A549 treated with CpdA at 1 μM for 4 hours (cell line): ENCODE measurements around the gene PPARG. TPM values are rescaled to one million over a fixed set of nuclear protein-coding genes. Genes with fewer than 3 reads are reported as not detected.

ENCODE experiments used
- total RNA-seq: library from RNA; stranded (reverse); fragments of 200-300 nt; extraction: Qiagen RNA extraction; gene quantifications from 5 replicates; pipeline ENCODE4 v1.2.3, GENCODE V29; 2022; ENCODE audit warnings: low read depth

PPARG gene
- 38.4 to 42.6 TPM (median 41.7 TPM) in 5 replicates for total RNA-seq

DNA sequence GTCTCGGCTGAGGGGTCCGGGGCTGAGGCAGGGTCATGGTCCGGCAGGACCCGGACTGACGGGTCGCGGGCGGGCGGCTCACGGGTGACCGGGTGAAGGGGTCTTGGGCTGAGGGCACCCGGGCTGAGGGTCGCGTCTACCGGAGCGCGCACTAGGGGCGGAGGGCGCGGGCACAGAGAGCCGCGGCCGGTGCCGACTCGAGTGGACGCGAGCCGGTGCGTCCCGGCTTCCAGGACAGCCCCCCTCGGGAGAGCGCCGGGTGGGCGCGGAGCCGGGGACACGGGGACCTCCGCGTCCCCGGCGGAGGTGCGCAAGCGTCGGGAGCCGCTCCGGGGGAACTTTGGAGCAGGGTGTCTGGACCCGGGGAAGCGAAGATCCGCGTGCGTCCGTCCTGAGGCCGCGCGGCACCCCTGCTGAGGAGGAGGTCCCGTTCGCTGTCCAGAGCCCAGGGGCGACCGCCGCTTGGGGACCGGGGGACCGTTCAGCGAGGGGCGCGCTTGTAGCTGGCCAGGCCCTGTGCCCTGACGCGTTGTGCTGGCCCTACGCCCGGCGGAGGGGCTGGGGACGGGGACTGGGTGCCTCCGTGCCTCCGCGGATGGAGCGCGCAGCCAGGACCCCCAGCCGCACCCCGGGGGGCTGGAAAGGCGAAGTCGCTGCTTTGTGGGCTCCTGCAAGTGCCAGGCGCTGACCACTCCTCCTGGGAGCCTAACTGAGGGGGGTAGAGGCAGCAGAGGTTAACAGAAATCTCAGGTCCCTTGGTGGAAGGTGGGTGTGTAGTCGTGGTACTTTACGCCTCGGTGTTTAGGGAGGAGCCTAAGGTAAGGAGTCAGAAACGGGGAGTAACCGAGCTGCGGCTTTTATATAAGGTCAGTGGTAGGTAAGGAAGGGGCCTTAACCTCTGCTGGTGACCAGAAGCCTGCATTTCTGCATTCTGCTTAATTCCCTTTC, at the start of gene PPARG:
PPARG (plus strand) TSS at position 889 of the 948 bp plus-strand sequence. CDS start 90,642 bp downstream, outside the sequence.

Other genes with a start within 250 kb of the PPARG start
- 10.9 to 14.7 TPM (median 11.8 TPM) in 5 replicates for gene TIMP4, start 130.2 kb upstream of the PPARG start, total RNA-seq
- gene TSEN2, start 195.4 kb downstream of the PPARG start, total RNA-seq = 15.0 to 19.1 TPM (median 17.4 TPM) in 5 replicates